IMR-90 (cell line): ENCODE results near the gene MTREX. TPM values are rescaled to one million over a fixed set of nuclear protein-coding genes. Genes with fewer than 3 reads are reported as not detected.

Experiments used
- ATAC-seq: fragments of 200-7000 bp; cut with Tn5 transposase; 2 replicates; pipeline ENCODE4 v1.9.1; 2020; ENCODE audit warnings: low read depth, mild to moderate bottlenecking, moderate library complexity
- BruUV-seq: library from RNA; stranded (reverse); fragments of 400-500 nt; replicated peaks from 2 replicates; lab custom pipeline; 2021; lab: Mats Ljungman, UMichigan
- CTCF ChIA-PET: fragments of 300-600 bp; formaldehyde crosslinking; extraction: SDS; loops from one replicate; lab custom pipeline; 2021; ENCODE audit warnings: antibody characterized with exemption; lab: Yijun Ruan, JAX
- POLR2A ChIA-PET: fragments of 300-600 bp; sonication (Branson Sonifier 250); formaldehyde crosslinking; loops from one replicate; lab custom pipeline; 2022; ENCODE audit warnings: antibody characterized with exemption; ENCODE audit not compliant: unreplicated experiment; lab: Charles Lee
- DNase-seq: peaks from one replicate; pipeline ENCODE4 v3.0.0; 2013
- H2AFZ ChIP-seq: replicated peaks from 2 replicates; pipeline ENCODE3; 2013; ENCODE audit warnings: low read length, mild to moderate bottlenecking; ENCODE audit not compliant: poor library complexity
- H2AK5ac ChIP-seq: 2 replicates; pipeline ENCODE4 v1.6.1; 2013; ENCODE audit warnings: low read depth, low read length, inconsistent platforms
- H2AK9ac ChIP-seq: replicated peaks from 2 replicates; pipeline ENCODE3; 2013; ENCODE audit warnings: mild to moderate bottlenecking, low read depth, low read length, moderate library complexity; ENCODE audit not compliant: poor library complexity
- H2BK120ac ChIP-seq: 2 replicates; pipeline ENCODE4 v1.6.1; 2013; ENCODE audit warnings: low read depth, low read length, inconsistent platforms
- H2BK15ac ChIP-seq: 3 replicates; pipeline ENCODE4 v1.6.1; 2013; ENCODE audit warnings: low read depth, low read length, inconsistent platforms
- H2BK20ac ChIP-seq: 2 replicates; pipeline ENCODE4 v1.6.1; 2013; ENCODE audit warnings: low read depth, mild to moderate bottlenecking, inconsistent platforms, low read length, moderate library complexity
- H2BK5ac ChIP-seq: 2 replicates; pipeline ENCODE4 v1.6.1; 2013; ENCODE audit warnings: mild to moderate bottlenecking, low read depth, low read length, inconsistent platforms; ENCODE audit not compliant: poor library complexity, severe bottlenecking
- H3K14ac ChIP-seq: replicated peaks from 2 replicates; pipeline ENCODE4 v1.6.1; 2013; ENCODE audit warnings: low read depth, low read length, inconsistent platforms
- H3K18ac ChIP-seq: 2 replicates; pipeline ENCODE4 v1.6.1; 2013; ENCODE audit warnings: low read depth, low read length, control low read depth
- H3K23ac ChIP-seq: 2 replicates; pipeline ENCODE4 v1.6.1; 2013; ENCODE audit warnings: low read depth, low read length, inconsistent platforms
- H3K27ac ChIP-seq: 2 replicates; pipeline ENCODE4 v1.5.1; 2013; ENCODE audit warnings: mild to moderate bottlenecking, control low read depth, low read length; ENCODE audit not compliant: insufficient read depth
- H3K27me3 ChIP-seq: 2 replicates; pipeline ENCODE4 v1.6.1; 2013; ENCODE audit warnings: low read length; ENCODE audit not compliant: control insufficient read depth, insufficient read depth
- H3K36me3 ChIP-seq: 2 replicates; pipeline ENCODE4 v1.6.1; 2013; ENCODE audit warnings: low read length, mixed read lengths; ENCODE audit not compliant: control insufficient read depth, insufficient read depth
- H3K4ac ChIP-seq: 2 replicates; pipeline ENCODE4 v1.6.1; 2013; ENCODE audit warnings: low read depth, low read length, inconsistent platforms
- H3K4me1 ChIP-seq: 2 replicates; pipeline ENCODE4 v1.6.1; 2013; ENCODE audit warnings: low read length, mixed read lengths; ENCODE audit not compliant: control insufficient read depth, insufficient read depth
- H3K4me2 ChIP-seq: 2 replicates; pipeline ENCODE4 v1.6.1; 2013; ENCODE audit warnings: low read depth, mild to moderate bottlenecking, control low read depth, low read length, moderate library complexity
- H3K4me3 ChIP-seq: 2 replicates; pipeline ENCODE4 v1.5.1; 2013; ENCODE audit warnings: low read depth, mild to moderate bottlenecking, control low read depth, low read length, moderate library complexity; ENCODE audit not compliant: insufficient read depth
- H3K56ac ChIP-seq: 2 replicates; pipeline ENCODE4 v1.6.1; 2013; ENCODE audit warnings: low read length, inconsistent platforms; ENCODE audit not compliant: insufficient read depth; ENCODE audit errors: extremely low read depth
- H3K79me1 ChIP-seq, 2 experiments: 2 replicates each; pipeline ENCODE4 v1.6.1; 2013; ENCODE audit warnings: low read length in 2 of 2, inconsistent platforms in 1 of 2, low read depth in 1 of 2
- H3K9ac ChIP-seq: 2 replicates; pipeline ENCODE4 v1.6.1; 2013; ENCODE audit warnings: low read depth, low read length, control low read depth
- H3K9me1 ChIP-seq: 2 replicates; pipeline ENCODE4 v1.6.1; 2013; ENCODE audit warnings: low read length, inconsistent platforms; ENCODE audit not compliant: insufficient read depth
- H3K9me3 ChIP-seq: 2 replicates; pipeline ENCODE4 v1.6.1; 2013; ENCODE audit warnings: low read length; ENCODE audit not compliant: control insufficient read depth, insufficient read depth
- H4K20me1 ChIP-seq: 2 replicates; pipeline ENCODE4 v1.6.1; 2013; ENCODE audit warnings: low read length, inconsistent platforms; ENCODE audit not compliant: insufficient read depth
- H4K5ac ChIP-seq: 2 replicates; pipeline ENCODE4 v1.6.1; 2013; ENCODE audit warnings: mild to moderate bottlenecking, low read depth, low read length, control low read depth
- H4K8ac ChIP-seq, 2 experiments: 2 replicates each; pipeline ENCODE4 v1.6.1; 2013; ENCODE audit warnings: low read depth in 2 of 2, low read length in 2 of 2, control low read depth in 1 of 2, inconsistent platforms in 1 of 2
- H4K91ac ChIP-seq: 2 replicates; pipeline ENCODE4 v1.6.1; 2013; ENCODE audit warnings: low read depth, low read length, inconsistent platforms; ENCODE audit not compliant: insufficient read depth
- BHLHE40 ChIP-seq: fragments of 150-350 bp; IDR thresholded peaks from 2 replicates; pipeline ENCODE4 v1.6.1; 2016; ENCODE audit warnings: mild to moderate bottlenecking, low read depth, low read length
- CEBPB ChIP-seq: IDR thresholded peaks from 2 replicates; pipeline ENCODE4 v1.6.1; 2012; ENCODE audit warnings: low read depth, low read length, improper control_type of control experiment
- CHD1 ChIP-seq: IDR thresholded peaks from 2 replicates; pipeline ENCODE4 v1.6.1; 2012; ENCODE audit warnings: low read depth, low read length, improper control_type of control experiment
- CTCF ChIP-seq: conservative IDR thresholded peaks from 2 replicates; pipeline ENCODE4 v1.5.1; 2012; ENCODE audit warnings: mild to moderate bottlenecking, low read depth, low read length, improper control_type of control experiment
- FOS ChIP-seq: fragments of 150-350 bp; IDR thresholded peaks from 2 replicates; pipeline ENCODE4 v1.6.1; 2016; ENCODE audit warnings: low read depth, low read length
- MAFK ChIP-seq: IDR thresholded peaks from 2 replicates; pipeline ENCODE4 v1.6.1; 2012; ENCODE audit warnings: low read depth, low read length, improper control_type of control experiment
- MAZ ChIP-seq: IDR thresholded peaks from 2 replicates; pipeline ENCODE4 v1.6.1; 2012; ENCODE audit warnings: low read depth, mild to moderate bottlenecking, low read length, improper control_type of control experiment, moderate library complexity, borderline replicate concordance
- MXI1 ChIP-seq: IDR thresholded peaks from 2 replicates; pipeline ENCODE4 v1.6.1; 2012; ENCODE audit warnings: low read depth, mild to moderate bottlenecking, low read length, moderate library complexity, borderline replicate concordance
- NFE2L2 ChIP-seq: fragments of 150-350 bp; IDR thresholded peaks from 2 replicates; pipeline ENCODE4 v1.6.1; 2016; ENCODE audit warnings: low read depth, mild to moderate bottlenecking, low read length
- POLR2A ChIP-seq: IDR thresholded peaks from 2 replicates; pipeline ENCODE4 v1.6.1; 2012; ENCODE audit warnings: mild to moderate bottlenecking, low read depth, low read length
- RAD21 ChIP-seq: IDR thresholded peaks from 2 replicates; pipeline ENCODE4 v1.6.1; 2012; ENCODE audit warnings: low read length, improper control_type of control experiment
- RCOR1 ChIP-seq: IDR thresholded peaks from 2 replicates; pipeline ENCODE4 v1.6.1; 2012; ENCODE audit warnings: mild to moderate bottlenecking, low read length, improper control_type of control experiment; ENCODE audit not compliant: insufficient replicate concordance
- RFX5 ChIP-seq: IDR thresholded peaks from 2 replicates; pipeline ENCODE4 v1.8.0; 2012; ENCODE audit warnings: low read depth, mild to moderate bottlenecking, low read length, moderate library complexity
- SMC3 ChIP-seq: fragments of 150-350 bp; IDR thresholded peaks from 2 replicates; pipeline ENCODE4 v1.6.1; 2016; ENCODE audit warnings: low read depth, mild to moderate bottlenecking, antibody characterized with exemption, low read length, moderate library complexity
- USF2 ChIP-seq: fragments of 150-350 bp; IDR thresholded peaks from 2 replicates; pipeline ENCODE4 v1.6.1; 2017; ENCODE audit warnings: mild to moderate bottlenecking, antibody characterized with exemption, low read length, low read depth
- WGBS, 2 experiments: methylation state at CpG; one replicate each; pipeline versions ENCODE4 v1.1.5 to v1.1.7; 2013; ENCODE audit warnings: missing lambda C conversion rate in 2 of 2; ENCODE audit not compliant: insufficient read length in 1 of 2; ENCODE audit errors: extremely low coverage in 2 of 2; 5-methylcytosine and 5-hydroxymethylcytosine counted together
- dilution Hi-C: fragments of 300-500 bp; cut with HindIII; formaldehyde crosslinking; loops from one replicate; pipeline ENCODE4 v1.14.3; 2018; ENCODE audit warnings: low sequenced_read_pairs; ENCODE audit not compliant: unreplicated experiment
- in situ Hi-C: fragments of 300-500 bp; cut with MboI; formaldehyde crosslinking; loops from 3 replicates; pipeline ENCODE4 v1.14.3; 2019; ENCODE audit warnings: low sequenced_read_pairs, inconsistent platforms, mixed read lengths
- intact Hi-C: fragments of 100-400 bp; cut with micrococcal nuclease; formaldehyde crosslinking; loops from 2 replicates; pipeline ENCODE4 v1.10.0; 2022
- polyA plus RNA-seq, 3 experiments: library from polyadenylated mRNA; depleted of rRNA; stranded (reverse); fragments of >200 nt; gene quantifications; 2 replicates each; pipeline ENCODE4 v1.2.3, GENCODE V29; 2012; ENCODE audit warnings: low replicate concordance in 1 of 3
- total RNA-seq: library from RNA; depleted of rRNA; stranded (reverse); fragments of >200 nt; gene quantifications from 2 replicates; pipeline ENCODE4 v1.2.3, GENCODE V29; 2012
- TF ChIP-seq, protein P1 (sequence below): fragments of 150-350 bp; IDR thresholded peaks from 2 replicates; pipeline ENCODE4 v1.6.1; 2016; ENCODE audit warnings: low read depth, mild to moderate bottlenecking, low read length, moderate library complexity, borderline replicate concordance

Gene MTREX
- total and polyA plus RNA-seq, 2 of the 4 experiments (the other 2 are of a cell fraction), result 22.1 to 33.2 TPM

GRCh38 chr5:55402199-55402598, 94.4 kb downstream of the MTREX start:
- H2AFZ ChIP-seq, result no peak overlapping the region
- intact Hi-C loops, result no loop called here
- H2BK5ac ChIP-seq, result no peak overlapping the region
- no TSS peak for BruUV-seq
- TF ChIP-seq NFE2L2, result no peak
- no peak for TF ChIP-seq USF2
- TF ChIP-seq RAD21, result no peak
- no peak for TF ChIP-seq MAZ
- TF ChIP-seq RFX5, result no peak
- TF ChIP-seq CHD1, result no peak
- TF ChIP-seq MXI1, result no peak
- TF ChIP-seq CEBPB, result no peak
- no peak for TF ChIP-seq CTCF
- TF ChIP-seq MAFK, result no peak
- no peak for TF ChIP-seq SMC3
- no peak for TF ChIP-seq RCOR1
- TF ChIP-seq BHLHE40, result no peak
- no peak for TF ChIP-seq FOS
- TF ChIP-seq POLR2A, result no peak
- TF ChIP-seq, protein P1, sequence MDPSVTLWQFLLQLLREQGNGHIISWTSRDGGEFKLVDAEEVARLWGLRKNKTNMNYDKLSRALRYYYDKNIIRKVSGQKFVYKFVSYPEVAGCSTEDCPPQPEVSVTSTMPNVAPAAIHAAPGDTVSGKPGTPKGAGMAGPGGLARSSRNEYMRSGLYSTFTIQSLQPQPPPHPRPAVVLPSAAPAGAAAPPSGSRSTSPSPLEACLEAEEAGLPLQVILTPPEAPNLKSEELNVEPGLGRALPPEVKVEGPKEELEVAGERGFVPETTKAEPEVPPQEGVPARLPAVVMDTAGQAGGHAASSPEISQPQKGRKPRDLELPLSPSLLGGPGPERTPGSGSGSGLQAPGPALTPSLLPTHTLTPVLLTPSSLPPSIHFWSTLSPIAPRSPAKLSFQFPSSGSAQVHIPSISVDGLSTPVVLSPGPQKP, result no peak
- no peak overlapping the region for H2BK15ac ChIP-seq
- no peak overlapping the region for H4K91ac ChIP-seq
- H3K4ac ChIP-seq, result no peak overlapping the region
- ATAC-seq (no peak), DNase-seq (no peak)
- no peak overlapping the region for H3K23ac ChIP-seq
- POLR2A ChIA-PET, result no interaction called here
- no CpG with 5 or more reads among the region's 2 CpGs for WGBS, 2 experiments
- no peak overlapping the region for H2AK9ac ChIP-seq
- no peak overlapping the region for H4K8ac ChIP-seq
- no peak overlapping the region for H4K5ac ChIP-seq
- in situ Hi-C loops, result no loop called here
- H3K4me2 ChIP-seq, result no peak overlapping the region
- no peak overlapping the region for H3K4me3 ChIP-seq
- no peak overlapping the region for H2AK5ac ChIP-seq
- no peak overlapping the region for H3K9ac ChIP-seq
- no peak overlapping the region for H3K18ac ChIP-seq
- no peak overlapping the region for H3K27ac ChIP-seq
- H3K36me3 ChIP-seq, result peaks cover 21% of the 10 kb centered on the region
- H3K9me3 ChIP-seq, result no peaks in the 10 kb centered on the region
- no peak overlapping the region for H2BK120ac ChIP-seq
- H3K4me1 ChIP-seq, result no peaks in the 10 kb centered on the region
- peaks cover 0 to 3% of the 10 kb centered on the region in 2 experiments; a peak in 2 of 4 replicates for H3K79me1 ChIP-seq
- H4K20me1 ChIP-seq, result no peaks in the 10 kb centered on the region
- H3K9me1 ChIP-seq, result no peaks in the 10 kb centered on the region
- H2BK20ac ChIP-seq, result no peak overlapping the region
- H3K56ac ChIP-seq, result no peak overlapping the region
- no peak overlapping the region for H3K14ac ChIP-seq
- H3K27me3 ChIP-seq, result no peaks in the 10 kb centered on the region
- dilution Hi-C loops, result no loop called here
- CTCF ChIA-PET, result interaction anchor here (0.6 to 1.0 kb wide), 2 partner anchors 10 to 12 kb away, joined by 3 to 6 read pairs; no protein-coding TSS in a partner anchor
